Brain microvascular endothelial cell (primary cell): ENCODE measurements around the gene LGI2.

Experiments used
- DNase-seq: peaks from one replicate; pipeline ENCODE4 v3.0.0-alpha.2; 2020
- H3K27ac ChIP-seq: fragments of 250-450 bp; sonication (Bioruptor Pico); 2 replicates; pipeline ENCODE4 v1.5.1; 2020; ENCODE audit warnings: mild to moderate bottlenecking, moderate library complexity
- H3K27me3 ChIP-seq: fragments of 250-450 bp; sonication (Bioruptor Pico); replicated peaks from 2 replicates; pipeline ENCODE4 v1.5.1; 2020; ENCODE audit warnings: mild to moderate bottlenecking
- H3K36me3 ChIP-seq: fragments of 250-450 bp; sonication (Bioruptor Pico); replicated peaks from 2 replicates; pipeline ENCODE4 v1.5.1; 2020; ENCODE audit warnings: mild to moderate bottlenecking
- H3K4me3 ChIP-seq: 2 replicates; pipeline ENCODE4 v1.5.1; 2011; ENCODE audit warnings: low read depth, mild to moderate bottlenecking, control low read depth, low read length, moderate library complexity
- CTCF ChIP-seq: IDR thresholded peaks from 2 replicates; pipeline ENCODE4 v1.5.1; 2011; ENCODE audit warnings: low read depth, mild to moderate bottlenecking, moderate library complexity, low read length, control low read depth, inconsistent platforms; ENCODE audit errors: missing control alignments
- in situ Hi-C: cut with HindIII; loops from 2 replicates; pipeline ENCODE4 v1.10.0; 2017; ENCODE audit warnings: low sequenced_read_pairs, low pct_ligation_motif_present

The LGI2 gene

DNA sequence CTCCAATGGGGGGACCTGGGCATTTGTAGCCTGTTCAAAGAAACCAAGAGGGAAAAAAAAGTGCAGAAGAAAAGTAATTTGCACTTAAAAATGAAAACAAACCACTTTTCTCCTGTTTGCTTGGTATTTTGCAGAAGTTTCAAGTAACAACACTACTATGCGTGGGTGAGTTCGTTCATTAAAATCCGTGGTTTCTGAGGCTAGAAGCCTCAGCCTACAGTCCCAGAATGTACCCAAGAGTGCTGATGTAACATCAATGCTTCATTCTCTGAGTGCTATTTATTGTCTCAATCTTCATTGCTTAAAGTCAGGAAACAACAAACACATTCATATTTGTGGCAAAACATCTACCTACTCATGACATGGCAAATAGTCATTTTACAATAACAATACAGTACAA, 29.2 kb downstream of the LGI2 start:
- no peak for TF ChIP-seq CTCF

DNA sequence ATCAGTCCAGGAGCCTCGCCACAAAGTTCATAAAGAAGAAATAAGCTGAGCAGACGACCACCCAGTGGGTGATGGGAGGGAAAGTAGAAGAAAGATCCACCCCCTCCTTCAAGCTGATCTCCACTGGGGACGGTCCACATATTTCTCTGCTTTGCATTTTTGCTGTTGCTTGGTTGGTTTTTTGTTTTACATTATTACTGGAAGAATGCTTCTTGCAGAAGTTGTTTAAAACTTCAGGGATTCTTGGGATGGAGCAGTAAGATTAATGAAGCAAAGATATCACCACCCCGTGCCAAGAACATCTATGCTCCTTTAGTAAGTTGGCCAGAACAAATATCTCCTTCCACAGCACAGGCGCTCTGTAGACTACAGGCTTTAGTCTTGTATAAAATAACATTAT, 30.1 kb downstream of the LGI2 start:
- H3K27ac ChIP-seq = no peak overlapping the region
- no peaks in the 10 kb centered on the region for H3K27me3 ChIP-seq
- in situ Hi-C loops = no loop called here
- H3K36me3 ChIP-seq = no peaks in the 10 kb centered on the region
- DNase-seq = no peak
- H3K4me3 ChIP-seq = no peak overlapping the region
- no peak for TF ChIP-seq CTCF

More for the DNA sequence above, 29.2 kb downstream of the LGI2 start:
- H3K4me3 ChIP-seq = no peak overlapping the region
- H3K27me3 ChIP-seq = no peaks in the 10 kb centered on the region
- DNase-seq = no peak
- in situ Hi-C loops = no loop called here
- no peaks in the 10 kb centered on the region for H3K36me3 ChIP-seq
- H3K27ac ChIP-seq = no peak overlapping the region

- H3K27me3 ChIP-seq = no peaks in the 10 kb centered on the region
- in situ Hi-C loops = no loop called here
- DNase-seq = no peak
Observed at GRCh38 chr4:24999392-25000089, 31.2 kb downstream of the LGI2 start.

DNA sequence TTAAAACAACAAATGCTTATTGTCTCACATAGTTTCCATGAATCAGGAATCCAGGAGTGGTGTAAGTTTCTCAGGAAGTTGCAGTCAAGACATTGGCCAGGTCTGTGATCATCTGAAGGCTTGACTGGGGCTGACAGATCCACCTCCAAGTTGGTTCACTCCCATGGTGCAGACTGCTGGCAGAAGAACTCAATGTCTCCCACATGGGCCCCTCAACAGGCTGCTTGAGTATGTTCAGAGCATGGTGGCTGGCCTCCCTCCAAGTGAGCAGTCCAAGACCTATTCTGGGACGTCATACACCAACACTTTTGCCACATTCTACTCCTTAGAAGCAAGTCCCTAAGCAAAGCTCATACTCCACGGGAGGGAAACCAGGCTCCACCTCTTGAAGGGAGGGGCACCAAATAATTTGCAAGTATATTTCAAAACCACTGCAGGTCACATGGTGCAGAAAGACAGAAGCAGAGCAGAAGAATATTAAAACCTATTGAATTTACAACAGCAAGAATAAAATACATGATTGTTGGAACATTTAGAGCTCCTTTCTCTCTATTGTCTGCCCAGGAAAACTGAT, 35.3 kb downstream of the LGI2 start:
- in situ Hi-C loops = no loop called here
- H3K4me3 ChIP-seq = no peak overlapping the region
- H3K27ac ChIP-seq = no peak overlapping the region
- H3K36me3 ChIP-seq = no peaks in the 10 kb centered on the region
- no peak for TF ChIP-seq CTCF
- DNase-seq = no peak
- no peaks in the 10 kb centered on the region for H3K27me3 ChIP-seq

More at GRCh38 chr4:24999392-25000089, 31.2 kb downstream of the LGI2 start:
- Histone ChIP-seq H3K36me3 (no peaks in the 10 kb centered on the region), H3K4me3 (no peak overlapping the region), H3K27ac (no peak overlapping the region)
- no peak for TF ChIP-seq CTCF

DNA sequence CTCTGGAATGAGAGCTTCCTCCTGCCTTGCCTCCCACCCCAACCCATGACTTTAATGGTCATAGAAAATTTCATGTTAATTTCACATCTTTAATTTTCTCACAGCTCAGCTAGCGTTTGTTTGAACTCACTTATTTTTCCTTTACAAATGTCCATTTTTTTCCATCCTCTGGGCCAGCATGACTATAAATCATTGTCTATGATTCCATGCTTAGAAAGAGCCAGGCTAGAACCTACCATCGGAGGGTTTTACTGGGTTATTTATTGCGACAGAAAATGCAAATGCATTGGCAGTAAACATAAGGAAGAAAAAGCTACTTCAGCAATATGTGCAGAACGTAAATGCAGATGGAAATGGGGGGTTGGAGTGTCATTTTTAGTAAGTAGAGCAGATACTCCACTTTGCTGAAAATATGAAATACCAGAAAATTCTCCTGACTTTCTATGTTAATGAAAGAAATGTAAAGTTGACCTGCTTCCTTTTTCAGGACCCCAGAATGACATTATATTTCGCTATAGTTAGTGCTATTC, 37.1 kb downstream of the LGI2 start:
- H3K36me3 ChIP-seq = no peaks in the 10 kb centered on the region
- DNase-seq = no peak
- H3K4me3 ChIP-seq = no peak overlapping the region
- TF ChIP-seq CTCF = no peak
- no peaks in the 10 kb centered on the region for H3K27me3 ChIP-seq
- no peak overlapping the region for H3K27ac ChIP-seq
- in situ Hi-C loops = no loop called here
